K562 (cell line): ENCODE measurements around the gene CMTM4. TPM values are rescaled to one million over a fixed set of nuclear protein-coding genes. Genes with fewer than 3 reads are reported as not detected.

ENCODE experiments used
- ATAC-seq: fragments of 200-7000 bp; cut with Tn5 transposase; 3 replicates; pipeline ENCODE4 v1.9.1; 2020; ENCODE audit warnings: moderate library complexity
- BruUV-seq: library from RNA; stranded (reverse); fragments of 400-500 nt; replicated peaks from 2 replicates; lab custom pipeline; 2021; lab: Mats Ljungman, UMichigan
- CTCF ChIA-PET: fragments of 300-600 bp; formaldehyde crosslinking; extraction: SDS; loops from one replicate; lab custom pipeline; 2021; ENCODE audit warnings: low intra/inter-chr PET ratio; lab: Yijun Ruan, JAX
- POLR2A ChIA-PET: fragments of 300-600, 350-650 bp; sonication (Branson Sonifier 250); formaldehyde crosslinking; extraction: SDS; loops from one replicate; lab custom pipeline; 2021; ENCODE audit warnings: antibody characterized with exemption, inconsistent platforms; lab: Yijun Ruan, JAX
- DNase-seq, 4 experiments: peaks; one replicate each; pipeline versions ENCODE4 v3.0.0 to v3.0.0-alpha.2; 2011 to 2018; ENCODE audit warnings: low spot score in 3 of 4, mixed read lengths in 3 of 4; ENCODE audit errors: extremely low read depth in 1 of 4
- FAIRE-seq: peaks from 2 replicates; lab custom pipeline; 2011; peaks lifted over from hg19 to GRCh38; lab: Jason Lieb, UNC
- H2AFZ ChIP-seq: 2 replicates; pipeline ENCODE4 v1.6.0; 2011; ENCODE audit warnings: low read depth, low read length, control low read depth, inconsistent platforms
- H3K27ac ChIP-seq: fragments of 200-600 bp; 3 replicates; pipeline ENCODE4 v1.8.0; 2011; ENCODE audit warnings: low read depth, mild to moderate bottlenecking, control low read depth, inconsistent platforms, low read length, moderate library complexity, mixed read lengths; ENCODE audit errors: extremely low read depth
- H3K27me3 ChIP-seq, 2 experiments: fragments of 300-600 bp in 1 of 2; 2 replicates in 1 of 2; 3 replicates in 1 of 2; pipeline versions ENCODE4 v1.6.0 to v1.8.0; 2011; ENCODE audit warnings: inconsistent platforms in 2 of 2, low read length in 2 of 2, mild to moderate bottlenecking in 1 of 2, mixed read lengths in 1 of 2, moderate library complexity in 1 of 2; ENCODE audit not compliant: control insufficient read depth in 2 of 2, insufficient read depth in 2 of 2
- H3K36me3 ChIP-seq: fragments of 300-600 bp; 3 replicates; pipeline ENCODE4 v1.8.0; 2011; ENCODE audit warnings: mild to moderate bottlenecking, low read length, inconsistent platforms; ENCODE audit not compliant: control insufficient read depth, insufficient read depth
- H3K4me1 ChIP-seq, 2 experiments: fragments of 200-600 bp in 1 of 2; replicated peaks in 1 of 2; 2 replicates in 1 of 2; 3 replicates in 1 of 2; pipeline versions ENCODE4 v1.5.1 to v1.8.0; 2011; ENCODE audit warnings: inconsistent platforms in 2 of 2, low read length in 2 of 2, mild to moderate bottlenecking in 1 of 2, mixed read lengths in 1 of 2, moderate library complexity in 1 of 2; ENCODE audit not compliant: control insufficient read depth in 2 of 2, insufficient read depth in 2 of 2
- H3K4me2 ChIP-seq: 2 replicates; pipeline ENCODE4 v1.6.1; 2011; ENCODE audit warnings: low read length, control low read depth, inconsistent platforms, mixed read lengths; ENCODE audit not compliant: insufficient read depth
- H3K4me3 ChIP-seq: fragments of 200-600 bp; sonication (generic), shearing (Covaris generic); 2 replicates; pipeline ENCODE4 v1.5.1; 2016; ENCODE audit warnings: control low read depth, inconsistent platforms
- H3K79me2 ChIP-seq: fragments of 200-600 bp; 3 replicates; pipeline ENCODE4 v1.8.0; 2011; ENCODE audit warnings: low read length, inconsistent platforms; ENCODE audit not compliant: control insufficient read depth, insufficient read depth
- H3K9ac ChIP-seq, 2 experiments: 2 replicates each; pipeline versions ENCODE4 v1.6.0 to v1.6.1; 2011; ENCODE audit warnings: low read depth in 2 of 2, low read length in 2 of 2, control low read depth in 1 of 2, inconsistent platforms in 1 of 2, mild to moderate bottlenecking in 1 of 2, mixed read lengths in 1 of 2; ENCODE audit not compliant: insufficient read depth in 1 of 2
- H3K9me1 ChIP-seq: one replicate; pipeline ENCODE4 v1.6.0; 2011; ENCODE audit warnings: inconsistent platforms, mild to moderate bottlenecking, low read length, moderate library complexity; ENCODE audit not compliant: control insufficient read depth, insufficient read depth
- H3K9me3 ChIP-seq: replicated peaks from 2 replicates; pipeline ENCODE4 v1.5.1; 2011; ENCODE audit warnings: low read depth, low read length, inconsistent platforms; ENCODE audit not compliant: control insufficient read depth, insufficient read depth
- H4K20me1 ChIP-seq: replicated peaks from 2 replicates; pipeline ENCODE4 v1.6.1; 2011; ENCODE audit warnings: low read length, inconsistent platforms, mixed read lengths; ENCODE audit not compliant: control insufficient read depth, insufficient read depth
- ATF4 ChIP-seq: fragments of 450-650 bp; formaldehyde crosslinking; IDR thresholded peaks from 2 replicates; pipeline ENCODE4 v1.4.0; 2022; ENCODE audit warnings: mild to moderate bottlenecking, moderate library complexity
- DMBX1 ChIP-seq: fragments of 250-450 bp; sonication (Bioruptor Pico); IDR thresholded peaks from 2 replicates; pipeline ENCODE4 v1.8.0; 2022; ENCODE audit warnings: inconsistent platforms, mild to moderate bottlenecking, moderate library complexity, borderline replicate concordance
- HDAC1 ChIP-seq, 2 experiments: fragments of 450-650 bp; IDR thresholded peaks; 2 replicates each; pipeline ENCODE4 v1.6.1; 2016 to 2017; ENCODE audit warnings: inconsistent platforms in 1 of 2, mild to moderate bottlenecking in 1 of 2, moderate library complexity in 1 of 2
- JUNB ChIP-seq: fragments of 450-650 bp; formaldehyde crosslinking; conservative IDR thresholded peaks from 2 replicates; pipeline ENCODE4 v1.4.0; 2020; ENCODE audit warnings: mild to moderate bottlenecking
- KLF6 ChIP-seq: fragments of 250-450 bp; sonication (Bioruptor Pico); IDR thresholded peaks from 2 replicates; pipeline ENCODE4 v1.4.0; 2020; ENCODE audit warnings: mild to moderate bottlenecking, moderate library complexity, borderline replicate concordance
- NFIC ChIP-seq: fragments of 450-650 bp; IDR thresholded peaks from 2 replicates; pipeline ENCODE4 v1.6.1; 2017; ENCODE audit warnings: mild to moderate bottlenecking, inconsistent platforms
- PHB2 ChIP-seq: fragments of 450-650 bp; IDR thresholded peaks from 2 replicates; pipeline ENCODE4 v1.6.1; 2017; ENCODE audit warnings: low read depth
- PTRF ChIP-seq: fragments of 450-650 bp; IDR thresholded peaks from 2 replicates; pipeline ENCODE4 v1.6.1; 2016; ENCODE audit warnings: mild to moderate bottlenecking, missing genetic modification characterization, missing compliant biosample characterization
- WGBS: fragments of 100-300 bp; shearing (Covaris generic); methylation state at CpG from one replicate; pipeline ENCODE4 v1.1.6; 2016; ENCODE audit warnings: low coverage, mixed read lengths; ENCODE audit not compliant: insufficient coverage; ENCODE audit errors: missing lambda C conversion rate; 5-methylcytosine and 5-hydroxymethylcytosine counted together
- in situ Hi-C: fragments of 300-500 bp; cut with MboI; formaldehyde crosslinking; loops from 4 replicates; pipeline ENCODE4 v1.15.0; 2018; ENCODE audit warnings: inconsistent platforms, mixed read lengths
- intact Hi-C: fragments of 100-400 bp; cut with micrococcal nuclease; formaldehyde crosslinking; loops from 2 replicates; pipeline ENCODE4 v1.14.2; 2022
- polyA plus RNA-seq, 8 experiments: library from polyadenylated mRNA; depleted of rRNA in 4 of 8; stranded (reverse) in 5 of 8; unstranded in 3 of 8; fragments of >200 nt; fragmentation: Nextera tagmentation in 2 of 8; fragmentation: Illumina TruSeq in 1 of 8; extraction: Ambion mirVana in 2 of 8; extraction: Trizol in 1 of 8; gene quantifications; 2 replicates each; pipeline versions ENCODE4 v1.2.1 to v1.2.3, GENCODE V29; 2011 to 2014; ENCODE audit warnings: inconsistent platforms in 1 of 8, missing spikeins in 1 of 8
- total RNA-seq, 7 experiments: library from RNA; depleted of rRNA in 6 of 7; stranded (reverse); fragments of >200 nt in 6 of 7; fragmentation: Illumina TruSeq in 2 of 7; extraction: Trizol in 2 of 7; gene quantifications; 2 replicates each; pipeline versions ENCODE4 v1.2.1 to v1.2.3, GENCODE V29; 2011 to 2021; ENCODE audit warnings: low replicate concordance in 1 of 7
- TF ChIP-seq, protein P1 (sequence below): sonication (generic); formaldehyde crosslinking; IDR thresholded peaks from 2 replicates; pipeline ENCODE4 v1.8.0; 2023; ENCODE audit warnings: missing genetic modification reagents, mild to moderate bottlenecking, borderline replicate concordance
- TF ChIP-seq, protein P2 (sequence below): fragments of 450-650 bp; IDR thresholded peaks from 2 replicates; pipeline ENCODE4 v1.6.1; 2014; ENCODE audit warnings: low read depth, mild to moderate bottlenecking, moderate library complexity, borderline replicate concordance
- TF ChIP-seq, protein P3 (sequence below): fragments of 200-800 bp; sonication (Bioruptor generic); IDR thresholded peaks from 2 replicates; pipeline ENCODE4 v1.6.1; 2017; ENCODE audit warnings: missing genetic modification characterization, missing compliant biosample characterization

The CMTM4 gene
- total and polyA plus RNA-seq, 9 of the 15 experiments (the other 6 are each of a cell fraction or from before 2014, with no cell fraction given): 2.0 to 21.3 (median 12.5) TPM

- Histone ChIP-seq H2AFZ (no peak overlapping the region), H4K20me1 (no peaks in the 10 kb centered on the region; the same call in 1 of the 2 replicates), H3K9me3 (no peaks in the 10 kb centered on the region), H3K4me2 (peak overlapping the region; percentile 52; the same call in 1 of the 2 replicates), H3K27me3 (no peaks in the 10 kb centered on the region), H3K4me3 (no peak overlapping the region), H3K27ac (peak overlapping the region; percentile 59), H3K36me3 (peaks cover 93% of the 10 kb centered on the region), H3K4me1 (peaks cover 12 to 24% of the 10 kb centered on the region in 2 experiments; a peak in 4 of 5 replicates), H3K9ac (peak overlapping the region in 1 of 2 experiments; percentile 31; a peak in 2 of 4 replicates), H3K79me2 (peaks cover 44% of the 10 kb centered on the region), H3K9me1 (no peaks in the 10 kb centered on the region)
- ATAC-seq: peak; percentile 74
- peak; percentile 35 to 54 (median 44) for DNase-seq
- in situ Hi-C loops (no loop called here), intact Hi-C loops (loop anchor here (5.0 kb wide), 1 partner anchor 79 kb away; no protein-coding TSS in a partner anchor)
- CTCF ChIA-PET: no interaction called here
- 66% methylated on average over 10 of the region's 10 CpGs for WGBS
- BruUV-seq: no TSS peak
- peak; percentile 55 for FAIRE-seq
- POLR2A ChIA-PET: interaction anchor here (0.6 to 5.1 kb wide), 9 partner anchors 9 to 133 kb away, joined by 3 to 33 read pairs (median 4); partner anchors contain the start of gene DYNC1LI2
- TF ChIP-seq, protein P1, sequence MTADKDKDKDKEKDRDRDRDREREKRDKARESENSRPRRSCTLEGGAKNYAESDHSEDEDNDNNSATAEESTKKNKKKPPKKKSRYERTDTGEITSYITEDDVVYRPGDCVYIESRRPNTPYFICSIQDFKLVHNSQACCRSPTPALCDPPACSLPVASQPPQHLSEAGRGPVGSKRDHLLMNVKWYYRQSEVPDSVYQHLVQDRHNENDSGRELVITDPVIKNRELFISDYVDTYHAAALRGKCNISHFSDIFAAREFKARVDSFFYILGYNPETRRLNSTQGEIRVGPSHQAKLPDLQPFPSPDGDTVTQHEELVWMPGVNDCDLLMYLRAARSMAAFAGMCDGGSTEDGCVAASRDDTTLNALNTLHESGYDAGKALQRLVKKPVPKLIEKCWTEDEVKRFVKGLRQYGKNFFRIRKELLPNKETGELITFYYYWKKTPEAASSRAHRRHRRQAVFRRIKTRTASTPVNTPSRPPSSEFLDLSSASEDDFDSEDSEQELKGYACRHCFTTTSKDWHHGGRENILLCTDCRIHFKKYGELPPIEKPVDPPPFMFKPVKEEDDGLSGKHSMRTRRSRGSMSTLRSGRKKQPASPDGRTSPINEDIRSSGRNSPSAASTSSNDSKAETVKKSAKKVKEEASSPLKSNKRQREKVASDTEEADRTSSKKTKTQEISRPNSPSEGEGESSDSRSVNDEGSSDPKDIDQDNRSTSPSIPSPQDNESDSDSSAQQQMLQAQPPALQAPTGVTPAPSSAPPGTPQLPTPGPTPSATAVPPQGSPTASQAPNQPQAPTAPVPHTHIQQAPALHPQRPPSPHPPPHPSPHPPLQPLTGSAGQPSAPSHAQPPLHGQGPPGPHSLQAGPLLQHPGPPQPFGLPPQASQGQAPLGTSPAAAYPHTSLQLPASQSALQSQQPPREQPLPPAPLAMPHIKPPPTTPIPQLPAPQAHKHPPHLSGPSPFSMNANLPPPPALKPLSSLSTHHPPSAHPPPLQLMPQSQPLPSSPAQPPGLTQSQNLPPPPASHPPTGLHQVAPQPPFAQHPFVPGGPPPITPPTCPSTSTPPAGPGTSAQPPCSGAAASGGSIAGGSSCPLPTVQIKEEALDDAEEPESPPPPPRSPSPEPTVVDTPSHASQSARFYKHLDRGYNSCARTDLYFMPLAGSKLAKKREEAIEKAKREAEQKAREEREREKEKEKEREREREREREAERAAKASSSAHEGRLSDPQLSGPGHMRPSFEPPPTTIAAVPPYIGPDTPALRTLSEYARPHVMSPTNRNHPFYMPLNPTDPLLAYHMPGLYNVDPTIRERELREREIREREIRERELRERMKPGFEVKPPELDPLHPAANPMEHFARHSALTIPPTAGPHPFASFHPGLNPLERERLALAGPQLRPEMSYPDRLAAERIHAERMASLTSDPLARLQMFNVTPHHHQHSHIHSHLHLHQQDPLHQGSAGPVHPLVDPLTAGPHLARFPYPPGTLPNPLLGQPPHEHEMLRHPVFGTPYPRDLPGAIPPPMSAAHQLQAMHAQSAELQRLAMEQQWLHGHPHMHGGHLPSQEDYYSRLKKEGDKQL (CRISPR knock-in tag): no peak
- TF ChIP-seq JUNB (CRISPR knock-in tag) (no peak), NFIC (peak; percentile 65), KLF6 (CRISPR knock-in tag) (peak; percentile 24; the same call in 1 of the 2 replicates), DMBX1 (CRISPR knock-in tag) (peak; percentile 92), ATF4 (peak; percentile 73), PTRF (tag) (no peak), HDAC1 (IDR thresholded peaks at IDR 0.05) (no peak), PHB2 (no peak)
- TF ChIP-seq, protein P2, sequence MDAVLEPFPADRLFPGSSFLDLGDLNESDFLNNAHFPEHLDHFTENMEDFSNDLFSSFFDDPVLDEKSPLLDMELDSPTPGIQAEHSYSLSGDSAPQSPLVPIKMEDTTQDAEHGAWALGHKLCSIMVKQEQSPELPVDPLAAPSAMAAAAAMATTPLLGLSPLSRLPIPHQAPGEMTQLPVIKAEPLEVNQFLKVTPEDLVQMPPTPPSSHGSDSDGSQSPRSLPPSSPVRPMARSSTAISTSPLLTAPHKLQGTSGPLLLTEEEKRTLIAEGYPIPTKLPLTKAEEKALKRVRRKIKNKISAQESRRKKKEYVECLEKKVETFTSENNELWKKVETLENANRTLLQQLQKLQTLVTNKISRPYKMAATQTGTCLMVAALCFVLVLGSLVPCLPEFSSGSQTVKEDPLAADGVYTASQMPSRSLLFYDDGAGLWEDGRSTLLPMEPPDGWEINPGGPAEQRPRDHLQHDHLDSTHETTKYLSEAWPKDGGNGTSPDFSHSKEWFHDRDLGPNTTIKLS: no peak
- TF ChIP-seq, protein P3, sequence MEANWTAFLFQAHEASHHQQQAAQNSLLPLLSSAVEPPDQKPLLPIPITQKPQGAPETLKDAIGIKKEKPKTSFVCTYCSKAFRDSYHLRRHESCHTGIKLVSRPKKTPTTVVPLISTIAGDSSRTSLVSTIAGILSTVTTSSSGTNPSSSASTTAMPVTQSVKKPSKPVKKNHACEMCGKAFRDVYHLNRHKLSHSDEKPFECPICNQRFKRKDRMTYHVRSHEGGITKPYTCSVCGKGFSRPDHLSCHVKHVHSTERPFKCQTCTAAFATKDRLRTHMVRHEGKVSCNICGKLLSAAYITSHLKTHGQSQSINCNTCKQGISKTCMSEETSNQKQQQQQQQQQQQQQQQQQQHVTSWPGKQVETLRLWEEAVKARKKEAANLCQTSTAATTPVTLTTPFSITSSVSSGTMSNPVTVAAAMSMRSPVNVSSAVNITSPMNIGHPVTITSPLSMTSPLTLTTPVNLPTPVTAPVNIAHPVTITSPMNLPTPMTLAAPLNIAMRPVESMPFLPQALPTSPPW: peak; percentile 70
Observed at GRCh38 chr16:66741169-66741900, 44.8 kb upstream of the CMTM4 start.
